ENCODE results near the gene PRR14.

DNA sequence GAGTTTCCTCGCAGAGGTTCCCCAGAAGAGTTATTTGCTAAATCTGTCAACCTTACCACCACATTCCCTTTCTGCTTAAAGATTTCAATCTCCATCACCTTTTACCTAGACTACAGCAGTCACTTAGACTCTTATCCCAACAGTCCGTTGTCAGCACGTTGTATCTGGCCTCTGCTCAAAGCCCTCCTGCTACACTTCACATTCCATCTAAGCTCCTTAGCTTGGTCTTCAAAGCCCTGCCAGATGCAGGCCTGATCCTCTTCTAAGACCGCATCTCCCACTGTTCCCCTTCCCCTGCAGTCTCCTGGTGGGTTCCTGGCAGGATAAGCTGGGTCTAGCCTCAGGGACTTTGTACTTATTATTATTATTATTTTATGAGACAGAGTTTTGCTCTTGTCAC lies 37.9 kb downstream of the PRR14 start:
- TF ChIP-seq, protein P1, sequence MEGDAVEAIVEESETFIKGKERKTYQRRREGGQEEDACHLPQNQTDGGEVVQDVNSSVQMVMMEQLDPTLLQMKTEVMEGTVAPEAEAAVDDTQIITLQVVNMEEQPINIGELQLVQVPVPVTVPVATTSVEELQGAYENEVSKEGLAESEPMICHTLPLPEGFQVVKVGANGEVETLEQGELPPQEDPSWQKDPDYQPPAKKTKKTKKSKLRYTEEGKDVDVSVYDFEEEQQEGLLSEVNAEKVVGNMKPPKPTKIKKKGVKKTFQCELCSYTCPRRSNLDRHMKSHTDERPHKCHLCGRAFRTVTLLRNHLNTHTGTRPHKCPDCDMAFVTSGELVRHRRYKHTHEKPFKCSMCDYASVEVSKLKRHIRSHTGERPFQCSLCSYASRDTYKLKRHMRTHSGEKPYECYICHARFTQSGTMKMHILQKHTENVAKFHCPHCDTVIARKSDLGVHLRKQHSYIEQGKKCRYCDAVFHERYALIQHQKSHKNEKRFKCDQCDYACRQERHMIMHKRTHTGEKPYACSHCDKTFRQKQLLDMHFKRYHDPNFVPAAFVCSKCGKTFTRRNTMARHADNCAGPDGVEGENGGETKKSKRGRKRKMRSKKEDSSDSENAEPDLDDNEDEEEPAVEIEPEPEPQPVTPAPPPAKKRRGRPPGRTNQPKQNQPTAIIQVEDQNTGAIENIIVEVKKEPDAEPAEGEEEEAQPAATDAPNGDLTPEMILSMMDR (IDR thresholded peaks at IDR 0.05; ENCODE audit: low read depth, low read length, missing input control) = no peak
- TF ChIP-seq FOXA2 (IDR thresholded peaks at IDR 0.05) (no peak), SP1 (IDR thresholded peaks at IDR 0.05) (no peak)
